NCI-H2196 treated with DMSO at 0.1 percent for 48 hours (cell line): ENCODE data around the gene TMEM132E.
A peak's percentile ranks its signal among the peaks of the same experiment; 100 is the strongest.

Source experiments
- DNase-seq: peaks from one replicate; lab custom pipeline; 2025; ENCODE audit not compliant: unreplicated experiment; lab: John Stamatoyannopoulos, UW

The TMEM132E gene

GRCh38 chr17:34626121-34626681 is 46.8 kb downstream of the TMEM132E start:
- no peak for DNase-seq

GRCh38 chr17:34628879-34629278 is 49.5 kb downstream of the TMEM132E start:
- DNase-seq, result no peak

GRCh38 chr17:34633351-34633750 is 54.0 kb downstream of the TMEM132E start:
- peak; percentile 54 for DNase-seq

- no peak for DNase-seq
These were observed 54.4 kb downstream of the TMEM132E start for GRCh38 chr17:34633760-34634159.

GRCh38 chr17:34634551-34635160 is 55.3 kb downstream of the TMEM132E start:
- no peak for DNase-seq

GRCh38 chr17:34635876-34636275 is 56.5 kb downstream of the TMEM132E start:
- DNase-seq, result no peak

- DNase-seq, result no peak
These were observed 57.7 kb downstream of the TMEM132E start for GRCh38 chr17:34637041-34637547.

GRCh38 chr17:34637548-34638525 is 58.5 kb downstream of the TMEM132E start:
- DNase-seq, result no peak

- DNase-seq, result no peak
These were observed 59.3 kb downstream of the TMEM132E start for GRCh38 chr17:34638526-34639260.

GRCh38 chr17:34639706-34640425 is 60.5 kb downstream of the TMEM132E start:
- peak; percentile 49 for DNase-seq

- DNase-seq, result no peak
These were observed 62.0 kb downstream of the TMEM132E start for GRCh38 chr17:34641368-34641767.

- DNase-seq, result no peak
These were observed 65.7 kb downstream of the TMEM132E start for GRCh38 chr17:34644941-34645550.

- DNase-seq, result no peak
These were observed 66.2 kb downstream of the TMEM132E start for GRCh38 chr17:34645594-34645993.

- no peak for DNase-seq
These were observed 68.1 kb downstream of the TMEM132E start for GRCh38 chr17:34647511-34647910.

- DNase-seq, result no peak
These were observed 70.8 kb downstream of the TMEM132E start for GRCh38 chr17:34650051-34650750.

- no peak for DNase-seq
These were observed 72.0 kb downstream of the TMEM132E start for GRCh38 chr17:34651402-34651811.

GRCh38 chr17:34652021-34652555 is 72.7 kb downstream of the TMEM132E start:
- DNase-seq, result no peak

GRCh38 chr17:34653511-34653910 is 74.1 kb downstream of the TMEM132E start:
- DNase-seq, result no peak

GRCh38 chr17:34654276-34654880 is 75.0 kb downstream of the TMEM132E start:
- DNase-seq, result no peak
